ENCODE measurements around the gene COL27A1.

COL27A1 gene

GRCh38 chr9:114256827-114257328, 101.5 kb downstream of the COL27A1 start:
- no peak for DNase-seq (ENCODE audit: extremely low read depth, low read depth)
- H3K4me3 ChIP-seq (replicated peaks; ENCODE audit: low read depth, low read length) = no peak overlapping the region
- TF ChIP-seq, protein P1, sequence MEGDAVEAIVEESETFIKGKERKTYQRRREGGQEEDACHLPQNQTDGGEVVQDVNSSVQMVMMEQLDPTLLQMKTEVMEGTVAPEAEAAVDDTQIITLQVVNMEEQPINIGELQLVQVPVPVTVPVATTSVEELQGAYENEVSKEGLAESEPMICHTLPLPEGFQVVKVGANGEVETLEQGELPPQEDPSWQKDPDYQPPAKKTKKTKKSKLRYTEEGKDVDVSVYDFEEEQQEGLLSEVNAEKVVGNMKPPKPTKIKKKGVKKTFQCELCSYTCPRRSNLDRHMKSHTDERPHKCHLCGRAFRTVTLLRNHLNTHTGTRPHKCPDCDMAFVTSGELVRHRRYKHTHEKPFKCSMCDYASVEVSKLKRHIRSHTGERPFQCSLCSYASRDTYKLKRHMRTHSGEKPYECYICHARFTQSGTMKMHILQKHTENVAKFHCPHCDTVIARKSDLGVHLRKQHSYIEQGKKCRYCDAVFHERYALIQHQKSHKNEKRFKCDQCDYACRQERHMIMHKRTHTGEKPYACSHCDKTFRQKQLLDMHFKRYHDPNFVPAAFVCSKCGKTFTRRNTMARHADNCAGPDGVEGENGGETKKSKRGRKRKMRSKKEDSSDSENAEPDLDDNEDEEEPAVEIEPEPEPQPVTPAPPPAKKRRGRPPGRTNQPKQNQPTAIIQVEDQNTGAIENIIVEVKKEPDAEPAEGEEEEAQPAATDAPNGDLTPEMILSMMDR (IDR thresholded peaks at IDR 0.05; ENCODE audit: low read depth, low read length, missing control alignments) = no peak

DNA sequence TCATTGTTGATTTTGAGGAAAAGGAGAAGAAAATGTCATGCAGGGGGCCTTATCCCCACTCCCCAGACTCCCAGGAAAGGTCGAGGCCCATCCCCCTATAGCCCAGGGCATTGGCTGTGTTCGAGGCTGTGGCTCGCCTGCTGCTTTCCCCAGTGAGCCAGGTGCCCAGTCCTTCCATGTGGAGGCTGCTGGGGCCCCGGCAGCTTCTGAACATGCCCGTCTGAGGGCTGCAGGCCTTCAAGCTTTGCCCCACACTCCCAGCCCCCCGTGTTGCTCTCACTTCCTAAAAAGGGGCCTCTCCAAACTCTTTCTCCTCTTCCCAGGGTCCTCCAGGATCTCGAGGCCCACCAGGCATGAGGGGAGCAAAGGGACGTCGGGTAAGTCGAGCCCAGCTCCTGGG, 102.9 kb downstream of the COL27A1 start:
- TF ChIP-seq, protein P1 (IDR thresholded peaks at IDR 0.05; ENCODE audit: low read depth, low read length, missing control alignments) = no peak
- no peak overlapping the region for H3K4me3 ChIP-seq (replicated peaks; ENCODE audit: low read depth, low read length)
- no peak for DNase-seq (ENCODE audit: extremely low read depth, low read depth)

- TF ChIP-seq, protein P1 (IDR thresholded peaks at IDR 0.05; ENCODE audit: low read depth, low read length, missing control alignments) = no peak
- no peak for DNase-seq (ENCODE audit: extremely low read depth, low read depth)
- no peak overlapping the region for H3K4me3 ChIP-seq (replicated peaks; ENCODE audit: low read depth, low read length)
Observed at GRCh38 chr9:114258866-114259797, 103.8 kb downstream of the COL27A1 start.

DNA sequence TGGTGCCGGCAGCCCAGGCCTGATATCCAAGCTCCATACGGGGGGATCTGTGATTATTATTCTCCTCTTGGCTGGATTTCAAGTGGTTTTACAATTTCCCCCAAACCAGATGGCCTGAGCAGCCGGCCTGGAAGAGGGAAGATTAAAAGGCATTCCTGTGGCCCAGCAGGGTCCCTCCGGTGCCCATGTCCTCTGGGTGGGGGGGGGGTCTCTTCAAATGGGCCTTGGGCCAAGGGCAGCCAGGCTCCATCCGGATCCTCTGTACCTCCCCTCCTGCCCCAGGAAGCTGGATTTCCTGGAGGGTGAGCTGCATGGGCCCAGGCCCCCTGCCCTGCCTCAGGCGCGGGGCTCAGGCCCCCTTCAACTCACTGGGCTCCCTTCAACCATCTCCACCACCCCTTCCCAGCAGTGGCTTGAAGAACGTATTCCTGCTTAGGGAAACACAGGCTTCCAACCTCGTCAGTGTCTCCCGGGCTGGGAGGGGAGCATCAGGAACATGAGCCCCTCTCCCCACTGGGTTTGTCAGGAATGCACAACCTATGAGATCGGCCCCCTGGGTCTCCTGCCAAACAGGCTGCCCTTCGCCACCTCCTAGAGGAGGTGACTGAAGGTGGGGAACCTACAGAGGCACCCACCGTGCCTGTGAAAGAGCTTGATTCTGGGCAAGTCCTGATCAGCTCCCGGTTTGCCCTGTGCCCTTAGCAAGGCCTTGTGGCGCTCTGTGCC, 104.6 kb downstream of the COL27A1 start:
- DNase-seq (ENCODE audit: extremely low read depth, low read depth) = no peak
- TF ChIP-seq, protein P1 (IDR thresholded peaks at IDR 0.05; ENCODE audit: low read depth, low read length, missing control alignments) = no peak
- H3K4me3 ChIP-seq (replicated peaks; ENCODE audit: low read depth, low read length) = no peak overlapping the region

- DNase-seq (ENCODE audit: extremely low read depth, low read depth) = no peak
- H3K4me3 ChIP-seq (replicated peaks; ENCODE audit: low read depth, low read length) = no peak overlapping the region
- TF ChIP-seq, protein P1 (IDR thresholded peaks at IDR 0.05; ENCODE audit: low read depth, low read length, missing control alignments) = no peak
Observed at GRCh38 chr9:114261026-114261425, 105.7 kb downstream of the COL27A1 start.

- no peak overlapping the region for H3K4me3 ChIP-seq (replicated peaks; ENCODE audit: low read depth, low read length)
- TF ChIP-seq, protein P1 (IDR thresholded peaks at IDR 0.05; ENCODE audit: low read depth, low read length, missing control alignments) = no peak
- no peak for DNase-seq (ENCODE audit: extremely low read depth, low read depth)
Observed at GRCh38 chr9:114261987-114262386, 106.7 kb downstream of the COL27A1 start.

All from HFF-Myc (cell line).